ENCODE results near the gene C6orf163. TPM values are rescaled to one million over a fixed set of nuclear protein-coding genes. Genes with fewer than 3 reads are reported as not detected.

C6orf163 gene
- total RNA-seq, 2 experiments from 2014 or later, result 1.4 to 2.8 TPM

DNA sequence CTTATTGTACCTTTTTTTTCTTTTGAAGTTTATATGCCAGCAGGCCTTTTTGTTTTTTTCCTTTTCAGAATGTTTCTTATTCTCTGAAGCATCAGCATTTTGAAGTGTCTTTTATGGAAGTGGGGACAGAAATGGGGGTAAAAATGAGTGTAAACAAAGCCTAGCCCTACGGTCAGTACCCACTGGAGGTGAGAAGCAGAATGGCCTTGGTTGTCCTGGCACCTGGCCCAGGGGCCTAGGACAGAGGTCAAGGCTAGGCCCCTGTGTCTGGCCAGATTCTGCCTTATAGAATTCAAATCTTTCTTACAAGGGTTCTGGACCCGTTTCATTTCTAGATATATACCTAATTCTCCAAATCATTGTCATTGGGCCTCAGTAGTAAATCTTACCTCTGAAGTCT, 3.5 kb upstream of the C6orf163 start:
- Histone ChIP-seq H3K4me1 (ENCODE audit: insufficient read depth, low read length, poor library complexity, severe bottlenecking) (no peaks in the 10 kb centered on the region), H3K79me2 (ENCODE audit: insufficient read depth, low read depth, low read length) (no peaks in the 10 kb centered on the region), H3K9me3 (ENCODE audit: low read length) (no peaks in the 10 kb centered on the region), H3K27ac (ENCODE audit: low read depth, low read length, poor library complexity, severe bottlenecking) (no peak overlapping the region), H3K9me2 (ENCODE audit: insufficient read depth, low read length) (no peaks in the 10 kb centered on the region), H4K20me1 (ENCODE audit: insufficient read depth, low read length) (no peaks in the 10 kb centered on the region), H3K36me3 (ENCODE audit: insufficient read depth, low read length) (0 out of 2 replicates have a peak, but pooled peaks cover 3% of the 10 kb centered on the region), H3K4me2 (ENCODE audit: low read length) (no peak overlapping the region), H2AFZ (ENCODE audit: low read length) (no peak overlapping the region), H3K4me3 (ENCODE audit: low read depth, low read length, poor library complexity, severe bottlenecking) (no peak overlapping the region)
- no TSS peak for BruUV-seq (replicated peaks)
- no peak for DNase-seq (ENCODE audit: low spot score)
- no peak for TF ChIP-seq EZH2phosphoT487 (IDR thresholded peaks at IDR 0.05; ENCODE audit: borderline replicate concordance, low read depth, low read length)
- TF ChIP-seq, protein P1, sequence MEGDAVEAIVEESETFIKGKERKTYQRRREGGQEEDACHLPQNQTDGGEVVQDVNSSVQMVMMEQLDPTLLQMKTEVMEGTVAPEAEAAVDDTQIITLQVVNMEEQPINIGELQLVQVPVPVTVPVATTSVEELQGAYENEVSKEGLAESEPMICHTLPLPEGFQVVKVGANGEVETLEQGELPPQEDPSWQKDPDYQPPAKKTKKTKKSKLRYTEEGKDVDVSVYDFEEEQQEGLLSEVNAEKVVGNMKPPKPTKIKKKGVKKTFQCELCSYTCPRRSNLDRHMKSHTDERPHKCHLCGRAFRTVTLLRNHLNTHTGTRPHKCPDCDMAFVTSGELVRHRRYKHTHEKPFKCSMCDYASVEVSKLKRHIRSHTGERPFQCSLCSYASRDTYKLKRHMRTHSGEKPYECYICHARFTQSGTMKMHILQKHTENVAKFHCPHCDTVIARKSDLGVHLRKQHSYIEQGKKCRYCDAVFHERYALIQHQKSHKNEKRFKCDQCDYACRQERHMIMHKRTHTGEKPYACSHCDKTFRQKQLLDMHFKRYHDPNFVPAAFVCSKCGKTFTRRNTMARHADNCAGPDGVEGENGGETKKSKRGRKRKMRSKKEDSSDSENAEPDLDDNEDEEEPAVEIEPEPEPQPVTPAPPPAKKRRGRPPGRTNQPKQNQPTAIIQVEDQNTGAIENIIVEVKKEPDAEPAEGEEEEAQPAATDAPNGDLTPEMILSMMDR (conservative IDR thresholded peaks at IDR 0.05; ENCODE audit: low read length), result no peak
- intact Hi-C loops (cut with micrococcal nuclease; ENCODE audit: unreplicated experiment), result no loop called here
- POLR2A ChIA-PET, result no interaction called here
- CTCF ChIA-PET (ENCODE audit: unreplicated experiment), result no interaction called here

DNA sequence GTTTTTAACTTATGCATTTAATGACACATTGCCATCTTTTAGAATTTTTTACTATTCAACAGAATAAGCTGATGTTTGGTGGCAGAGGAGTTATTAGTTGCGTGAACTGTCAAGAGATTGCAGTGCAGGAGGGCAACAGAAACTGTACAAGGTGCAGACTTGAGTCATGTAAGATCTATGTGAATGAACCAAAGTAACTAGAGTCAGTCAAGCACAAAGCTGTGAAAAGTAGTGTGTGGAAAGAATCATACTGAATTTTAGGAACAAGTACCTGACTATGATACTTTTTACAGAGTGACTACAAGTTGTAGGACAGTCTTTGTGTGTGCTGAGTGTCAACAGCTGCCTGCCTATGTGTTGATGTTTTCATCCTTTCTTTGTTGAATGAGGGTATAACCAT, 2.7 kb upstream of the C6orf163 start:
- no TSS peak for BruUV-seq (replicated peaks)
- Histone ChIP-seq H3K4me2 (ENCODE audit: low read length) (no peak overlapping the region), H4K20me1 (ENCODE audit: insufficient read depth, low read length) (no peaks in the 10 kb centered on the region), H3K79me2 (ENCODE audit: insufficient read depth, low read depth, low read length) (no peaks in the 10 kb centered on the region), H3K36me3 (ENCODE audit: insufficient read depth, low read length) (0 out of 2 replicates have a peak, but pooled peaks cover 3% of the 10 kb centered on the region), H3K9me3 (ENCODE audit: low read length) (no peaks in the 10 kb centered on the region), H3K27ac (ENCODE audit: low read depth, low read length, poor library complexity, severe bottlenecking) (no peak overlapping the region), H2AFZ (ENCODE audit: low read length) (no peak overlapping the region), H3K9me2 (ENCODE audit: insufficient read depth, low read length) (no peaks in the 10 kb centered on the region), H3K4me3 (ENCODE audit: low read depth, low read length, poor library complexity, severe bottlenecking) (no peak overlapping the region), H3K4me1 (ENCODE audit: insufficient read depth, low read length, poor library complexity, severe bottlenecking) (no peaks in the 10 kb centered on the region)
- DNase-seq (ENCODE audit: low spot score), result no peak
- intact Hi-C loops (cut with micrococcal nuclease; ENCODE audit: unreplicated experiment), result no loop called here
- CTCF ChIA-PET (ENCODE audit: unreplicated experiment), result no interaction called here
- TF ChIP-seq, protein P1 (conservative IDR thresholded peaks at IDR 0.05; ENCODE audit: low read length), result no peak
- no peak for TF ChIP-seq EZH2phosphoT487 (IDR thresholded peaks at IDR 0.05; ENCODE audit: borderline replicate concordance, low read depth, low read length)
- POLR2A ChIA-PET, result no interaction called here

DNA sequence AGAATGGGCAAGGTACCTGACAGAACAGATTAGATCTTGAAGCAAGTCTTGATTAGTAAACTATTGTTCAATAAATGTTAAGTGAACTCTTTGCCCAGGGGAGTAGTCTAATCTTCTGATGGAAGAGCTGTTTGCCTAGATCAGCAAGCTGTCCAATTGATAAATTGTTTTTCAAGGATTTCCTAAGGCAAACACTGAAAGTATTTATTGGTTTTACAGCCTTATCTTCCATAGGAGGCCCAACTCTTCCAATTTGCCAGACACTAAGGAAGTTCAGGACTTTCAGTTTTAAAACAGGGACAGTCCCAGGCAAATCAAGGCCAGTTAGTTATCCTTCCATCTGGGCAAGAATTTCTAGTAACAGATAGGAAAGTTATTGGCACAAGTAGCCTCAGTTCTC, 1.8 kb upstream of the C6orf163 start:
- Histone ChIP-seq H2AFZ (ENCODE audit: low read length) (no peak overlapping the region), H4K20me1 (ENCODE audit: insufficient read depth, low read length) (no peaks in the 10 kb centered on the region), H3K79me2 (ENCODE audit: insufficient read depth, low read depth, low read length) (no peaks in the 10 kb centered on the region), H3K4me3 (ENCODE audit: low read depth, low read length, poor library complexity, severe bottlenecking) (no peak overlapping the region), H3K4me1 (ENCODE audit: insufficient read depth, low read length, poor library complexity, severe bottlenecking) (no peaks in the 10 kb centered on the region), H3K9me2 (ENCODE audit: insufficient read depth, low read length) (no peaks in the 10 kb centered on the region), H3K36me3 (ENCODE audit: insufficient read depth, low read length) (0 out of 2 replicates have a peak, but pooled peaks cover 3% of the 10 kb centered on the region), H3K27ac (ENCODE audit: low read depth, low read length, poor library complexity, severe bottlenecking) (no peak overlapping the region), H3K9me3 (ENCODE audit: low read length) (no peaks in the 10 kb centered on the region), H3K4me2 (ENCODE audit: low read length) (no peak overlapping the region)
- intact Hi-C loops (cut with micrococcal nuclease; ENCODE audit: unreplicated experiment), result no loop called here
- BruUV-seq (replicated peaks), result no TSS peak
- ChIA-PET POLR2A (interaction anchor here (0.7 kb wide), 1 partner anchor 949 kb away, joined by 3 read pairs; no protein-coding TSS in a partner anchor), CTCF (ENCODE audit: unreplicated experiment) (no interaction called here)
- no peak for TF ChIP-seq EZH2phosphoT487 (IDR thresholded peaks at IDR 0.05; ENCODE audit: borderline replicate concordance, low read depth, low read length)
- TF ChIP-seq, protein P1 (conservative IDR thresholded peaks at IDR 0.05; ENCODE audit: low read length), result no peak
- no peak for DNase-seq (ENCODE audit: low spot score)

Measured in OCI-LY7 (cell line).